OCI-LY3 (cell line): Measurements from ENCODE around the gene E2F3.

Experiments
- EZH2phosphoT487 ChIP-seq: fragments of 200-600 bp; shearing (Covaris generic); IDR thresholded peaks from 2 replicates; pipeline ENCODE4 v1.6.1; 2018; ENCODE audit warnings: antibody characterized with exemption, mixed run types, low read depth
- TF ChIP-seq, protein P1 (sequence below): fragments of 200-600, 300-600 bp; sonication (generic); IDR thresholded peaks from 2 replicates; pipeline ENCODE4 v1.5.1; 2014; ENCODE audit warnings: antibody characterized with exemption, low read length, low read depth

DNA sequence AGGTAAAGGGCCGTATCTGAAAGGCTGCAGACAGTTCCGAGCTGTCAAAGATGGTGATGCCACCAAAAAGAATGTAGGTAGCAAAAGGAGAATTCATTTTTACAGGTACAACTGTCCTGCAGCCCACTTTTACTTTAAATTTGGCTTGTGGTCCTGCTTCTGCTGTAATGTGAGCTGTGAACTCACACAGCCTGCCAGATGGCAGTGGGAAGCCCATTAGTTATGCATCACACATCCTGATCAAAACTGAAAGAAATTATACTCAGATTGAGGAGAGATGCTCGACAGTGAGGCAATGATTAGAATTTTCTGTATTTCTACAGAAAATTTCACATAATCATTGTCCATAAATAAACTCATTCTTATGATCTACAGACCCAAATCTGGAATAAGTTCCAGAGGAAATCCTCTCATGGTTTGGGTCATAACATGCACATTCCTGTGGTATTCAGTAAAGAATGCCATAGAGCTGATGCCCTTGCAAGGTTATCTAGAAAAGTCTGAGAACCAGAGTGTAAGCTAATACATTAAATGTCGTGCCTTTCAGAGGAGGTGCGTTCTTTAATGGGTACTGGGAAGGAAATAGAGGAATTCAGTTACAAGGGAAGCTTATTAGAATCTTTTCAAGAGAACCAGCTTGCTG is 23.9 kb upstream of the E2F3 start:
- TF ChIP-seq, protein P1, sequence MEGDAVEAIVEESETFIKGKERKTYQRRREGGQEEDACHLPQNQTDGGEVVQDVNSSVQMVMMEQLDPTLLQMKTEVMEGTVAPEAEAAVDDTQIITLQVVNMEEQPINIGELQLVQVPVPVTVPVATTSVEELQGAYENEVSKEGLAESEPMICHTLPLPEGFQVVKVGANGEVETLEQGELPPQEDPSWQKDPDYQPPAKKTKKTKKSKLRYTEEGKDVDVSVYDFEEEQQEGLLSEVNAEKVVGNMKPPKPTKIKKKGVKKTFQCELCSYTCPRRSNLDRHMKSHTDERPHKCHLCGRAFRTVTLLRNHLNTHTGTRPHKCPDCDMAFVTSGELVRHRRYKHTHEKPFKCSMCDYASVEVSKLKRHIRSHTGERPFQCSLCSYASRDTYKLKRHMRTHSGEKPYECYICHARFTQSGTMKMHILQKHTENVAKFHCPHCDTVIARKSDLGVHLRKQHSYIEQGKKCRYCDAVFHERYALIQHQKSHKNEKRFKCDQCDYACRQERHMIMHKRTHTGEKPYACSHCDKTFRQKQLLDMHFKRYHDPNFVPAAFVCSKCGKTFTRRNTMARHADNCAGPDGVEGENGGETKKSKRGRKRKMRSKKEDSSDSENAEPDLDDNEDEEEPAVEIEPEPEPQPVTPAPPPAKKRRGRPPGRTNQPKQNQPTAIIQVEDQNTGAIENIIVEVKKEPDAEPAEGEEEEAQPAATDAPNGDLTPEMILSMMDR = no peak
- no peak for TF ChIP-seq EZH2phosphoT487
